GM10847 (cell line): Measurements from ENCODE around the gene CDS2.

Experiments used
- POLR2A ChIP-seq: IDR thresholded peaks from 2 replicates; pipeline ENCODE4 v1.6.1; 2011; ENCODE audit not compliant: insufficient read length; ENCODE audit errors: extremely low read depth

Gene CDS2

GRCh38 chr20:5145365-5146098, 18.7 kb downstream of the CDS2 start:
- no peak for TF ChIP-seq POLR2A

GRCh38 chr20:5146099-5146668, 19.4 kb downstream of the CDS2 start:
- no peak for TF ChIP-seq POLR2A

GRCh38 chr20:5146871-5147592, 20.2 kb downstream of the CDS2 start:
- no peak for TF ChIP-seq POLR2A

DNA sequence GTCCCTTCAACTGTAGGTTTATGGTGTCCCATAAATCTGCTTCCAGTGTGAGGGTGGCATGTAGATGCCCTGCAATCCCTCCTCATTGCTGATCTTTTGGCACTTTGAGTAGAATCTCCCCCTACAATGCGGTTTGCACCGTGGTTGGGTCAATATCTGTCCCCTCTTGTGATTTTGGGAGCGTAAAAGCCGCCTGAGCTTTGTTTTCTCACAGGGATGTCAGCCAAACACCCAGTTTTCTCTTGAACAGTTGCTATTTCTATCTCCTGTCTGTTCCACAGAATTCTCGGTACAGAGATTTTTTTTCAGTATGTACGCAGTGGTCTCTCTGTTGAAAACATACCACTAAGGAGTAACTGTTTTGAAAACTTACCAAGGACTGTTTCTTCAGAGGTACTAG, 21.8 kb downstream of the CDS2 start:
- TF ChIP-seq POLR2A, result no peak

- no peak for TF ChIP-seq POLR2A
Observed at GRCh38 chr20:5149892-5150225, 23.1 kb downstream of the CDS2 start.

- no peak for TF ChIP-seq POLR2A
Observed at GRCh38 chr20:5150226-5151076, 23.6 kb downstream of the CDS2 start.

DNA sequence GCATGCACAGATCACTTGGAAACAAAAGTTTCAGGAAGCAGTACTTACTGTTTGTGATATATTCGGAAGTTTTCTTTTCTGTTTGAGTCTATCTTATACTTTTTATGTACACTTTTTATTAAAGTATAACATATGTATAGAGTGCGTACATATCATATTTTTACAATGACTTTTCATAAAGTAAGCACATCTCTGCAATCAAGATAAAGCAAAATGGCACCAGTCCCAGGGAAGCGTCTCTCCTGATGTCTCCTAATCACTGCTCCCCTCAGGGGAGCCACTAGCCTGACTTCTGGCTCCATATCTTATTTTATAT, 26.3 kb downstream of the CDS2 start:
- no peak for TF ChIP-seq POLR2A

- no peak for TF ChIP-seq POLR2A
Observed at GRCh38 chr20:5153612-5154542, 27.1 kb downstream of the CDS2 start.

DNA sequence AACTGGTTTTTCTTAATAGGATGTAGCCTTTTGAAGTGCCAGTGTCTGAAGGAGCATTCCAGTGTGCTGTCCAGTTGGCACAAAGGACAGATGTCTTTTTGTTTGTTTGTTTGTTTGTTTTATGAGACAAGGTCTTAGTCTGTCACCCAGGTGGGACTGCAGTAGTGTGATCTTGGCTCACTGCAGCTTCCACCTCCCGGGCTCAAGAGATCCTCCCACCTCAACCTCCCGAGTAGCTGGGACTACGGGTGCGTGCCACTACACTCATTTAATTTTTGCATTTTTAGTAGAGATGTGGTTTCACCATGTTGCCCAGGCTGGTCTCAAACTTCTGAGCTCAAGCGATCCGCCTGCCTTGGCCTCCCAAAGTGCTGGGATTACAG, 27.7 kb downstream of the CDS2 start:
- no peak for TF ChIP-seq POLR2A

GRCh38 chr20:5155404-5155803, 28.6 kb downstream of the CDS2 start:
- no peak for TF ChIP-seq POLR2A

DNA sequence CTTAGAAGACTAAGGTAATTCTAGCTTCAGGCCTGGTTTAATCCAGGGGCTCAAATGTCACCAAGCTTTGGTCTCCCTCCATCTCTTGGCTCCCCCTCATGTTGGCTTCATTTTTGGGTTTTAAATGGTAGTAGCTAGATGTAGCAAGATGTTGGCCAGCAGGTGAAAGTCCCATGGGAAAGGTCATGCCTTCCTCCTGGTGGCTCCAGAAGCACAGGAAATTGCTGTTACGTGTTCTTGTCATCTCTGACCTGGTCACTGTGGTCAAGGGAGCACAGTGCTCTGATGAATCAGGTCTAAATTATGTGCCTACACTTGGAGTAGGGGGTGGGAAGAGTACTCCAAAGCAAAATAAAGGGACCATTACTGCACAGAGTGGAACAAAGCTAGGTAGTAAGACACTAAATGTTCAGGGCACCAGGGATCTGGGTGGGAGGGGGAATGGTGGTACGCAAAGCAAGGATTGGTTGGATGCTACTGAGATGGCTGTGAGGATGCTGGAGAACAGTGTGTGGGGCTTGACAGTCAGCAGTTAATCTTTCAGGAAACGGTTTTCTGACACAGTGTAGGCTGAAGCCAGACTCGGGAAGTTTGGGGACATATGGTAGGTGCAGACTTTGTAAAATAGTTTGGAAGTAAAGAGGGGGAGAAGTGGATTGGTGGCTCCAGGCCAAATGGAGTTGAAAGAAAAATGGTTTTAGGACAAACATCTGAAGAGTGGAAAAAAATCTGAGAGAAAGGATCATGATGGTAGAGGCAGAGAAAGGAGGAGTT, 30.1 kb downstream of the CDS2 start:
- TF ChIP-seq POLR2A, result no peak

- no peak for TF ChIP-seq POLR2A
Observed at GRCh38 chr20:5159928-5160327, 33.1 kb downstream of the CDS2 start.

GRCh38 chr20:5160882-5161281, 34.1 kb downstream of the CDS2 start:
- no peak for TF ChIP-seq POLR2A

- TF ChIP-seq POLR2A, result no peak
Observed at GRCh38 chr20:5161536-5162164, 34.8 kb downstream of the CDS2 start.
